ENCODE results near the gene UBQLN1.

DNA sequence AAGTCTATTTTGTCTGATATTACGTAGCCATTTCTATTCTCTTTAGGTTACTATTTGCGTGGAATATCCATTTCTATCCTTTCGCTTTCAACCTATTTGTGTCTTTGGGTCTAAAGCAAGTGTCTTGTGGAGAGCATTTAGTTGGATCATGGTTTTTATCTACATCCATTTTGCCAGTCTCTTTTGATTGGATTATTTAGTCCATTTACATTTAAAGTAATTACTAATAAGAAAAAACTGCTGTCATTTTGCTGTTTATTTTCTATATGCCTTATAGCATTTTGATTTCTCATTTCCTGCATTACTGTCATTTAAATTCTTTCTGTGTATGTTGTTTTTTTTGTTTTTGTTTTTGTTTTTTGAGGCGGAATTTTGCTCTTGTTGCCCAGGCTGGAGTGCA, 26.0 kb upstream of the UBQLN1 start:
- TF ChIP-seq, protein P1, sequence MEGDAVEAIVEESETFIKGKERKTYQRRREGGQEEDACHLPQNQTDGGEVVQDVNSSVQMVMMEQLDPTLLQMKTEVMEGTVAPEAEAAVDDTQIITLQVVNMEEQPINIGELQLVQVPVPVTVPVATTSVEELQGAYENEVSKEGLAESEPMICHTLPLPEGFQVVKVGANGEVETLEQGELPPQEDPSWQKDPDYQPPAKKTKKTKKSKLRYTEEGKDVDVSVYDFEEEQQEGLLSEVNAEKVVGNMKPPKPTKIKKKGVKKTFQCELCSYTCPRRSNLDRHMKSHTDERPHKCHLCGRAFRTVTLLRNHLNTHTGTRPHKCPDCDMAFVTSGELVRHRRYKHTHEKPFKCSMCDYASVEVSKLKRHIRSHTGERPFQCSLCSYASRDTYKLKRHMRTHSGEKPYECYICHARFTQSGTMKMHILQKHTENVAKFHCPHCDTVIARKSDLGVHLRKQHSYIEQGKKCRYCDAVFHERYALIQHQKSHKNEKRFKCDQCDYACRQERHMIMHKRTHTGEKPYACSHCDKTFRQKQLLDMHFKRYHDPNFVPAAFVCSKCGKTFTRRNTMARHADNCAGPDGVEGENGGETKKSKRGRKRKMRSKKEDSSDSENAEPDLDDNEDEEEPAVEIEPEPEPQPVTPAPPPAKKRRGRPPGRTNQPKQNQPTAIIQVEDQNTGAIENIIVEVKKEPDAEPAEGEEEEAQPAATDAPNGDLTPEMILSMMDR (IDR thresholded peaks at IDR 0.05): no peak
- TF ChIP-seq EZH2 (IDR thresholded peaks at IDR 0.05; ENCODE audit: borderline replicate concordance, insufficient read depth, low read depth, low read length, poor library complexity, severe bottlenecking): no peak

Measured in B cell (primary cell).